ENCODE results near the gene SEC11C. TPM values are rescaled to one million over a fixed set of nuclear protein-coding genes. Genes with fewer than 3 reads are reported as not detected.

The SEC11C gene
- total and polyA plus RNA-seq, 2 donors from 2014 or later, result 90.0 to 106 TPM

DNA sequence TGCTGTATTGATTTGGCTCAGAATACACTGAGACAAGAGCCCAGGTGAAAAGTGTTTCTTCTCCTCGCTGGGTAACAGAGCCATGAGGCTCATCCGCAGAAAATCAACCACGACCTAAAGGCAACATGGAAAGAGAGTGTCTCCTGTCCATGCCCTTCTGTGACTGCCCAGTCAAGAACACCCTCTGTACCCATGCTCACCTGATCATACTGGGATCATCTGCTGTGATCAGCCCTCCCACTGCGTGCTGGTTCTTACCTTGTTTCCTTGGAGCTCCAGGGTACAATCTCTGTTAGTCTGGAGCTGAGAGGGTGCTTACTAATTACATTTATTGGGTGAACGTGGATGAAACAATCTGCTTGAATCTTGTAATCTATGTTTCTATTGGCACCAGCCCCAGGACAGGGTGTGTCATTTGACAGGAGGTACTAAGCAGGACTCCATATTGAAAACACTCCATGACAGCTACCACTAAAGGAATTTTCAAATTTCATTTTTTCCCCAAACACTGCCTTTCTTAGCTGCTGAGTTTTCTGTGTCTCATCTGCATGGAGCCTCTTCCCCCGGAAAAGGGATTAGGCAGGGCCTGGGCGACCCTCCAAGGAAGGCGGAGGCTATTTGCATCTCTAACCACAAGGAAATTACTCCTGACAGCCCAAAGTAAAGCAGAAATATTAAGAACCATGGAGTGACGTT, 40.6 kb downstream of the SEC11C start:
- no peaks in the 10 kb centered on the region for H3K4me1 ChIP-seq (ENCODE audit: control insufficient read depth in 2 of 3, insufficient read depth in 2 of 3, low read depth in 1 of 3, low read length in 3 of 3)
- H3K27me3 ChIP-seq (ENCODE audit: control insufficient read depth, insufficient read depth, low read length), result no peaks in the 10 kb centered on the region
- H3K36me3 ChIP-seq (ENCODE audit: control insufficient read depth in 2 of 3, insufficient read depth in 3 of 3, low read length in 3 of 3), result no peaks in the 10 kb centered on the region
- FAIRE-seq (no peak), DNase-seq (peak in 1 of 5 donors; percentile 6)
- H3K9me3 ChIP-seq (ENCODE audit: control insufficient read depth in 2 of 3, insufficient read depth in 1 of 3, low read length in 3 of 3), result no peaks in the 10 kb centered on the region
- no peak overlapping the region for H3K27ac ChIP-seq (ENCODE audit: low read depth in 2 of 2, low read length in 2 of 2)
- TF ChIP-seq, protein P1, sequence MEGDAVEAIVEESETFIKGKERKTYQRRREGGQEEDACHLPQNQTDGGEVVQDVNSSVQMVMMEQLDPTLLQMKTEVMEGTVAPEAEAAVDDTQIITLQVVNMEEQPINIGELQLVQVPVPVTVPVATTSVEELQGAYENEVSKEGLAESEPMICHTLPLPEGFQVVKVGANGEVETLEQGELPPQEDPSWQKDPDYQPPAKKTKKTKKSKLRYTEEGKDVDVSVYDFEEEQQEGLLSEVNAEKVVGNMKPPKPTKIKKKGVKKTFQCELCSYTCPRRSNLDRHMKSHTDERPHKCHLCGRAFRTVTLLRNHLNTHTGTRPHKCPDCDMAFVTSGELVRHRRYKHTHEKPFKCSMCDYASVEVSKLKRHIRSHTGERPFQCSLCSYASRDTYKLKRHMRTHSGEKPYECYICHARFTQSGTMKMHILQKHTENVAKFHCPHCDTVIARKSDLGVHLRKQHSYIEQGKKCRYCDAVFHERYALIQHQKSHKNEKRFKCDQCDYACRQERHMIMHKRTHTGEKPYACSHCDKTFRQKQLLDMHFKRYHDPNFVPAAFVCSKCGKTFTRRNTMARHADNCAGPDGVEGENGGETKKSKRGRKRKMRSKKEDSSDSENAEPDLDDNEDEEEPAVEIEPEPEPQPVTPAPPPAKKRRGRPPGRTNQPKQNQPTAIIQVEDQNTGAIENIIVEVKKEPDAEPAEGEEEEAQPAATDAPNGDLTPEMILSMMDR (IDR thresholded peaks at IDR 0.05; ENCODE audit: borderline replicate concordance, extremely low read depth, insufficient read depth), result no peak
- no peak overlapping the region for H3K9ac ChIP-seq (ENCODE audit: low read length in 3 of 3)
- no peak overlapping the region for H3K4me3 ChIP-seq (ENCODE audit: low read length in 3 of 3)
- intact Hi-C loops (cut with DNase I), result no loop called here

DNA sequence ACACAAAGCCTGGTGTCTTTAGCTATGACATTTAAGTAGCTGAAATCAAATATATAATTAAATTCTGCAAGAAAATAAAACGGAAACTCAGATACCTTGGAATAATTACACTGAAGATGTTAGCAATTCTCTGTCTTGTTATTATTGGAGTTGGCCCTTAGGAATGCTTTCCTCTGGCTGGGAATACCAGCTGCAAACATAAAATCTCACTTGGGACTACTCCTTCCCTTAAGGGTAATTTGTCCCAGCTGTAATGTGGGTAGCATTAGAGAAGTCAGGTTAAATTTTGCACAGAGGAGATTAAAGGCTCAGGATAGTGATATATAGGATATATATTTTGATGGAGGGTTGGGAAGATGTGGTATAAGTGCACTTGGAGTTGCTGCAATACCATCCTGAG, 43.0 kb downstream of the SEC11C start:
- H3K27ac ChIP-seq (ENCODE audit: low read depth in 2 of 2, low read length in 2 of 2), result no peak overlapping the region
- H3K4me1 ChIP-seq (ENCODE audit: control insufficient read depth in 2 of 3, insufficient read depth in 2 of 3, low read depth in 1 of 3, low read length in 3 of 3), result no peaks in the 10 kb centered on the region
- intact Hi-C loops (cut with DNase I), result no loop called here
- DNase-seq (no peak), FAIRE-seq (no peak)
- no peaks in the 10 kb centered on the region for H3K27me3 ChIP-seq (ENCODE audit: control insufficient read depth, insufficient read depth, low read length)
- no peaks in the 10 kb centered on the region for H3K9me3 ChIP-seq (ENCODE audit: control insufficient read depth in 2 of 3, insufficient read depth in 1 of 3, low read length in 3 of 3)
- H3K4me3 ChIP-seq (ENCODE audit: low read length in 3 of 3), result no peak overlapping the region
- H3K36me3 ChIP-seq (ENCODE audit: control insufficient read depth in 2 of 3, insufficient read depth in 3 of 3, low read length in 3 of 3), result no peaks in the 10 kb centered on the region
- TF ChIP-seq, protein P1 (IDR thresholded peaks at IDR 0.05; ENCODE audit: borderline replicate concordance, extremely low read depth, insufficient read depth), result no peak
- no peak overlapping the region for H3K9ac ChIP-seq (ENCODE audit: low read length in 3 of 3)

- Histone ChIP-seq H3K27me3 (ENCODE audit: control insufficient read depth, insufficient read depth, low read length) (no peaks in the 10 kb centered on the region), H3K9me3 (ENCODE audit: control insufficient read depth in 2 of 3, insufficient read depth in 1 of 3, low read length in 3 of 3) (no peaks in the 10 kb centered on the region), H3K9ac (ENCODE audit: low read length in 3 of 3) (no peak overlapping the region), H3K4me1 (ENCODE audit: control insufficient read depth in 2 of 3, insufficient read depth in 2 of 3, low read depth in 1 of 3, low read length in 3 of 3) (no peaks in the 10 kb centered on the region), H3K4me3 (ENCODE audit: low read length in 3 of 3) (no peak overlapping the region), H3K27ac (ENCODE audit: low read depth in 2 of 2, low read length in 2 of 2) (no peak overlapping the region), H3K36me3 (ENCODE audit: control insufficient read depth in 2 of 3, insufficient read depth in 3 of 3, low read length in 3 of 3) (no peaks in the 10 kb centered on the region)
- intact Hi-C loops (cut with DNase I), result no loop called here
- FAIRE-seq (no peak), DNase-seq (no peak)
- TF ChIP-seq, protein P1 (IDR thresholded peaks at IDR 0.05; ENCODE audit: borderline replicate concordance, extremely low read depth, insufficient read depth), result no peak
These were observed 49.3 kb downstream of the SEC11C start for GRCh38 chr18:59189008-59189407.

DNA sequence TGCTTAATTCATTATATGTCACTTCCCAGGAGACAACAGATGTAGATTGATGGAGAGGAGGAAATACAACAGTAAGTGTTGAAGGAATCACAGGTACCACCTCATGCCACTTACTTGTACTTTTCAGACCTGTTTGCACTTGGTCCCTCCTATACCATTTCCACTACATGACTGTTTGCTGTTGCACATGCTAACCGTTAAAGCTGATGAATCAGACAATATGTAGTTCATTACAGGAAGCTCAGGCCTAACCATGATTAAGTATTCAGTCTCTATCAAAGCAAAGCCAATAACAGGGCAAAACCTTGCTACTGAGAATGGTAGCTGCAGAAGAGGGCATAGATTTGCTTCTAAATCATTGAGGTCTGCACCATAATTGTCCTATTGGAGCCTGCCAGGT, 50.1 kb downstream of the SEC11C start:
- TF ChIP-seq, protein P1 (IDR thresholded peaks at IDR 0.05; ENCODE audit: borderline replicate concordance, extremely low read depth, insufficient read depth), result no peak
- Histone ChIP-seq H3K4me1 (ENCODE audit: control insufficient read depth in 2 of 3, insufficient read depth in 2 of 3, low read depth in 1 of 3, low read length in 3 of 3) (no peaks in the 10 kb centered on the region), H3K9me3 (ENCODE audit: control insufficient read depth in 2 of 3, insufficient read depth in 1 of 3, low read length in 3 of 3) (no peaks in the 10 kb centered on the region), H3K9ac (ENCODE audit: low read length in 3 of 3) (no peak overlapping the region), H3K4me3 (ENCODE audit: low read length in 3 of 3) (no peak overlapping the region), H3K36me3 (ENCODE audit: control insufficient read depth in 2 of 3, insufficient read depth in 3 of 3, low read length in 3 of 3) (no peaks in the 10 kb centered on the region), H3K27ac (ENCODE audit: low read depth in 2 of 2, low read length in 2 of 2) (no peak overlapping the region), H3K27me3 (ENCODE audit: control insufficient read depth, insufficient read depth, low read length) (no peaks in the 10 kb centered on the region)
- FAIRE-seq, result no peak
- intact Hi-C loops (cut with DNase I), result no loop called here
- no peak for DNase-seq
